ENCODE results near the gene HSP90AA1.

Gene HSP90AA1

GRCh38 chr14:102046337-102047278 lies 40.2 kb downstream of the HSP90AA1 start:
- H3K27ac ChIP-seq (ENCODE audit: low read length), result no peak overlapping the region
- no peak for TF ChIP-seq EZH2 (IDR thresholded peaks at IDR 0.05; ENCODE audit: borderline replicate concordance, low read depth, low read length, severe bottlenecking)
- peak; percentile 33 for TF ChIP-seq CTCF (IDR thresholded peaks at IDR 0.05; ENCODE audit: borderline replicate concordance, extremely low read depth, low read length, poor library complexity, severe bottlenecking)
- H3K79me2 ChIP-seq (ENCODE audit: insufficient read depth, low read length), result no peaks in the 10 kb centered on the region
- no peaks in the 10 kb centered on the region for H3K4me1 ChIP-seq (ENCODE audit: insufficient read depth, low read length)
- 0 out of 2 replicates have a peak, but pooled peaks cover 9% of the 10 kb centered on the region for H4K20me1 ChIP-seq (ENCODE audit: insufficient read depth, low read length)
- ATAC-seq (ENCODE audit: insufficient read depth, low read depth), result peak; percentile 44; the same call in 1 of the 3 replicates
- peak; percentile 25 for DNase-seq
- peaks cover 80% of the 10 kb centered on the region for H3K36me3 ChIP-seq (ENCODE audit: insufficient read depth, low read length)
- no peak overlapping the region for H3K4me2 ChIP-seq (ENCODE audit: insufficient read depth, low read length)
- no peaks in the 10 kb centered on the region for H3K27me3 ChIP-seq (ENCODE audit: insufficient read depth, low read length, poor library complexity)
- H3K4me3 ChIP-seq (ENCODE audit: low read depth in 1 of 2, low read length in 2 of 2), result no peak overlapping the region
- H3K9me3 ChIP-seq (ENCODE audit: insufficient read depth, low read length, severe bottlenecking), result no peaks in the 10 kb centered on the region
- no peak overlapping the region for H2AFZ ChIP-seq (ENCODE audit: low read depth, low read length)
- no peak overlapping the region for H3K9ac ChIP-seq (ENCODE audit: low read depth, low read length)

- no peak for DNase-seq
These were observed 42.3 kb downstream of the HSP90AA1 start for GRCh38 chr14:102044566-102044965.

GRCh38 chr14:102043251-102044025 lies 43.4 kb downstream of the HSP90AA1 start:
- H3K4me1 ChIP-seq (ENCODE audit: insufficient read depth, low read length), result no peaks in the 10 kb centered on the region
- no peak overlapping the region for H3K9ac ChIP-seq (ENCODE audit: low read depth, low read length)
- H3K27ac ChIP-seq (ENCODE audit: low read length), result no peak overlapping the region
- H3K79me2 ChIP-seq (ENCODE audit: insufficient read depth, low read length), result no peaks in the 10 kb centered on the region
- H3K4me3 ChIP-seq (ENCODE audit: low read depth in 1 of 2, low read length in 2 of 2), result no peak overlapping the region
- 0 out of 2 replicates have a peak, but pooled peaks cover 4% of the 10 kb centered on the region for H4K20me1 ChIP-seq (ENCODE audit: insufficient read depth, low read length)
- no peak for TF ChIP-seq EZH2 (IDR thresholded peaks at IDR 0.05; ENCODE audit: borderline replicate concordance, low read depth, low read length, severe bottlenecking)
- no peak for TF ChIP-seq CTCF (IDR thresholded peaks at IDR 0.05; ENCODE audit: borderline replicate concordance, extremely low read depth, low read length, poor library complexity, severe bottlenecking)
- no peaks in the 10 kb centered on the region for H3K27me3 ChIP-seq (ENCODE audit: insufficient read depth, low read length, poor library complexity)
- H3K4me2 ChIP-seq (ENCODE audit: insufficient read depth, low read length), result no peak overlapping the region
- DNase-seq, result no peak
- H3K9me3 ChIP-seq (ENCODE audit: insufficient read depth, low read length, severe bottlenecking), result no peaks in the 10 kb centered on the region
- peaks cover 86% of the 10 kb centered on the region for H3K36me3 ChIP-seq (ENCODE audit: insufficient read depth, low read length)
- no peak overlapping the region for H2AFZ ChIP-seq (ENCODE audit: low read depth, low read length)
- ATAC-seq (ENCODE audit: insufficient read depth, low read depth), result no peak

More at GRCh38 chr14:102044566-102044965, 42.3 kb downstream of the HSP90AA1 start:
- H3K9me3 ChIP-seq (ENCODE audit: insufficient read depth, low read length, severe bottlenecking), result no peaks in the 10 kb centered on the region
- H3K27me3 ChIP-seq (ENCODE audit: insufficient read depth, low read length, poor library complexity), result no peaks in the 10 kb centered on the region
- H3K4me1 ChIP-seq (ENCODE audit: insufficient read depth, low read length), result no peaks in the 10 kb centered on the region
- H3K27ac ChIP-seq (ENCODE audit: low read length), result no peak overlapping the region
- H3K79me2 ChIP-seq (ENCODE audit: insufficient read depth, low read length), result no peaks in the 10 kb centered on the region
- H3K4me2 ChIP-seq (ENCODE audit: insufficient read depth, low read length), result no peak overlapping the region
- H3K4me3 ChIP-seq (ENCODE audit: low read depth in 1 of 2, low read length in 2 of 2), result no peak overlapping the region
- H3K36me3 ChIP-seq (ENCODE audit: insufficient read depth, low read length), result peaks cover 86% of the 10 kb centered on the region
- TF ChIP-seq EZH2 (IDR thresholded peaks at IDR 0.05; ENCODE audit: borderline replicate concordance, low read depth, low read length, severe bottlenecking) (no peak), CTCF (IDR thresholded peaks at IDR 0.05; ENCODE audit: borderline replicate concordance, extremely low read depth, low read length, poor library complexity, severe bottlenecking) (no peak)
- no peak for ATAC-seq (ENCODE audit: insufficient read depth, low read depth)
- no peak overlapping the region for H3K9ac ChIP-seq (ENCODE audit: low read depth, low read length)
- H4K20me1 ChIP-seq (ENCODE audit: insufficient read depth, low read length), result 0 out of 2 replicates have a peak, but pooled peaks cover 8% of the 10 kb centered on the region
- no peak overlapping the region for H2AFZ ChIP-seq (ENCODE audit: low read depth, low read length)
